GM12873 (cell line): ENCODE data around the gene PDCD6IP.

Source experiments
- TF ChIP-seq, protein P1 (sequence below): IDR thresholded peaks from 2 replicates; pipeline ENCODE4 v1.5.1; 2012; ENCODE audit warnings: low read depth, mild to moderate bottlenecking, moderate library complexity, low read length, control low read depth; ENCODE audit not compliant: insufficient read depth; ENCODE audit errors: missing control alignments

The PDCD6IP gene

DNA sequence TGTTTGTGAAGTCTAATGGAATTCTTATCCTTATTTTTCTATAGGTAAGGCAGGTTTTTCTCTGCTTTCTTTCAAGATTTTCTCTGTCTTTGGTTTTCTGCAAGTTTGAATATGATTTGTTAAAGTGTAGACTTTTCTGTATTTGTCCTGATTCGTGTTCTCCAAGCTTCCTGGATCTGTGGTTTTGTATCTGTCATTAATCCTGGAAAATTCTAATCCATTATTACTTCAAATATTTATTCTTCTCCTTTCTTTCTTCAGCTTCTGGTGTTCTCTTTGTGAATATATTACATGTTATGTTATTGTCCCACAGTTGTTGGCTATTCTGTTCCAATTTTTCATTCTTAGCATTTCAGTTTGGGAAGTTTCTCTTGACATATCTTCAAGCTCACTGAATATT is 76.4 kb downstream of the PDCD6IP start:
- TF ChIP-seq, protein P1, sequence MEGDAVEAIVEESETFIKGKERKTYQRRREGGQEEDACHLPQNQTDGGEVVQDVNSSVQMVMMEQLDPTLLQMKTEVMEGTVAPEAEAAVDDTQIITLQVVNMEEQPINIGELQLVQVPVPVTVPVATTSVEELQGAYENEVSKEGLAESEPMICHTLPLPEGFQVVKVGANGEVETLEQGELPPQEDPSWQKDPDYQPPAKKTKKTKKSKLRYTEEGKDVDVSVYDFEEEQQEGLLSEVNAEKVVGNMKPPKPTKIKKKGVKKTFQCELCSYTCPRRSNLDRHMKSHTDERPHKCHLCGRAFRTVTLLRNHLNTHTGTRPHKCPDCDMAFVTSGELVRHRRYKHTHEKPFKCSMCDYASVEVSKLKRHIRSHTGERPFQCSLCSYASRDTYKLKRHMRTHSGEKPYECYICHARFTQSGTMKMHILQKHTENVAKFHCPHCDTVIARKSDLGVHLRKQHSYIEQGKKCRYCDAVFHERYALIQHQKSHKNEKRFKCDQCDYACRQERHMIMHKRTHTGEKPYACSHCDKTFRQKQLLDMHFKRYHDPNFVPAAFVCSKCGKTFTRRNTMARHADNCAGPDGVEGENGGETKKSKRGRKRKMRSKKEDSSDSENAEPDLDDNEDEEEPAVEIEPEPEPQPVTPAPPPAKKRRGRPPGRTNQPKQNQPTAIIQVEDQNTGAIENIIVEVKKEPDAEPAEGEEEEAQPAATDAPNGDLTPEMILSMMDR = no peak

DNA sequence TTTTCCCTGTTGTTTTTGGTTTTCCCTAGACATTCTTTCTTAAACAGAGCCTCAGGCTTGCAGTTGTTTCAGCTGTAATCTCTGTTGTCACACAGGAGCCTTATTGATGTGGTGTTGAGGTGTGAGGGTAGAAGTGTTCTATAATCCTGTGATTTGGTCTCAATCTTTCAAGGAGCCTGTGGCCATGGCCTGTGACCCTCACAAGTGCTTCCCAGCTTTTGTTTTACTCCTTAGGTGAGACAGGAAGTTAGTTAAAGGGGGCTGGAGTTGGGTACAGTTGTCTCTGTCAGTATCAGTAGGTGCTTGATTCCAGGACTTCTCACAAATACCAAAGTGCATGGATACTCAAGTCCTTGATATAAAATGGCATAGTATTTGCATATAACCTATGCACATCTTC is 77.2 kb downstream of the PDCD6IP start:
- TF ChIP-seq, protein P1 = no peak

DNA sequence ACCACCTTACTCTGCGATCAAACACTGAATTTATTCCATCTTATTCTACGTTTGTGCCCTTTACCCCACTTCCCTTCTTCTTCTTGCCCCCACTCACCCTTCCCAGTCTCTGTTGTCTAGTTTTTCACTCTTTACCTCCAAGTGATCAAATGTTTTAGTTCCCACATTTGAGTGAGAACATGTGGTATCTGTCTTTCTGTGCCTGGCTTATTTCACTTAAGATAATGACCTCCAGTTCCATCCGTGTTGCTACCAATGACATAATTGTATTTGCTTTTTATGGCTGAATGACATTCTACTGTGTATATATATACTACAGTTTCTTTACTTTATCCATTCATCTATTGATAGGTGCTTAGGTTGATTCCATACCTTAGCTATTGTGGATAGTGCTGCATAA is 78.8 kb downstream of the PDCD6IP start:
- TF ChIP-seq, protein P1 = no peak

DNA sequence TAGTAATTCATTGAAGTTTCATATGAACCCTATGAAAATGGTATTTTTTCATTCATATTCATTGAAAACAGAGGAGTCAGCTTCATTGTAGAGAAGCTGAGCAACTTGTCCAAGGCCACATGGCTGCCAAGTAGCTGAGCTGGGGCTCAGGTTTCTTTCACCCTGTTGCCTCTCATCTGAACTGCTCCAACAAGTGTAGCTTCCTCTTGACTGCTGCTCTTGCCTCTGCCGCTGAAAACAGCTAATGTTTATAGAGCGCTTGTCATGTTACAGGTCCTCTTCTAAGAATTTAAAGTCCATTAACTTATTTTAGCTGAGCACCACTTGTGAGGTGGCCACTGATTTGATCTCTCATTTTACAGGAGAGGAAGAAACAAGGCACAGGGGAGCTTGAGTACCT is 81.1 kb downstream of the PDCD6IP start:
- TF ChIP-seq, protein P1 = no peak

DNA sequence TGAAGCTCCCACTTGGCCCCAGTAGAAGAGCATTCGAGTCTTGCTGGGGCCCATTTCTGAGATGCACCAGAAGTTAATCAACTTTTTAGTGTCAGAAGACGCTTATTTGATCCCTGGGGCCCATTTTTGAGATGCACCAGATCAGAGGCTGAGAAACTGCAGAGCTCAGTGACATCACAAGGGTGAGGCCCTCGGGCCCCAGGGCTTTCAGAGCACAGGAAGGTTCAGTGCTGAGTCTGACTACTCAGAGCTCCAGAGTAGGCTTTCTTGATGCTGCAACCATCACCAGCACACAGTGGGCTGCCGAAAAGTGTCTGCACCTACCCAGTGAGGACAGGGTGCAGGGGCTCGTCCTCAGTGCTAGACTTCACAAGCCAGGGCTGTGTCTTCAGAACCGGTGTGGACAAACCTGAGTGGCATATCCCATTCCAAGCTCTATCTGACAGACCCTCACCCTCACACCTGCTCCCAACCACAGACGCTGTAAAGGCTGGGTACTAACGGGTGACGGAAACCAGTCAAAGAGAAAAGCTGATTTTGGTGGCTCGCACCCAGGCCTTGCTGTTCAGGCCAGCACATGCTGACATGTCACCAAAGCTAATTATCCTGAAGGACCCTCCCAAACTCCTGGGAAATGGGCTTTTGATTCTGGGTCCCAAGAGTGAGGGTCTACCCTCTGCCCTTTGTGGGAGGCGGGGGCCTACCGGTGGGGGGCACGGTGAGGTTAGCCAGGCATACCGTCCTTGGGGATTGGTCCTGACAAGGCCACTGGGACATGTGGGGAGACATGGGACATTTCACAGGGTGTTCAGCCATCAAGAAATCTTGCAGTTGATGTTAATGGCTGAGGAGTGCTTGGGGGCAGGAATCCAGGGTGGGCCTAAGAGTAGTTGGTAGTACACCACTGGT is 83.0 kb downstream of the PDCD6IP start:
- TF ChIP-seq, protein P1 = no peak

DNA sequence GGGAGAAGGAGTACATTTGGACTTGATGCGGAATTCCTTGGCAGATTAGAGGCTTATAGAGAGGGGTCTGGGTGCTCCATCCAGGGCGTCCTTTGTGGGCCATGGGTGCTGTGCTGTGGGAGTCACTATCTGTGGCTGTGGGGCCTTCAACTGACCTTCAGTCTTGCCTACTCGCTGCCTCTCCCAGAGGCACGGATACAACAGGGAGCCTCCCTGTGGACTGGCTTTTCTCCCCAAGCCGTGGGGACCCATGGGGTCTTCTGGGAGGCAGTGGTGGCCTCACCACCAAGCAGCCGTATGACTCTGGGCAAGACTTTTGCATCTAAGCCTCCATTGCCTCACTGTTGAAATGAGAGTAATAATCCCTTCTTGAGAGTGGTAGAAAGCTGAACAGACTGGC is 83.9 kb downstream of the PDCD6IP start:
- TF ChIP-seq, protein P1 = no peak

DNA sequence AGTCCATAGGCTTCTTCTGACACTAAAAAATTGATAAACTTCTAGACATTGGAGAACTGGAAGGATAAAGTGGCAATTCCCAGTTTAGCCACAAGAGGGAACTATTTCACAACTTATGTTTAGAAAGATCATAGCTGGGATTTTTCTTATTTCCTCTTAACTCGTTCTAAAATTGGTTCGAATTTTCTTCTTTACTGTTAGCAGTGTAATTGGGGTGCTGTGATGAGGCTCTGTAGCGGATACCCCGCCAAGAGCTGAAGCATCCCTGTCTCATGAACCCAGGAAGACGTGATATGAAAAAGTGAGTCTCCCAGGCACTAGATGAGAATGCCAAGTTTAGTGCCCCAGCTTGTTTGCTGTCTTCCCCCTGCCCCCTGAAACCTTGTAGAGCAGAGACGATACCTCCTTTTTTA is 85.1 kb downstream of the PDCD6IP start:
- TF ChIP-seq, protein P1 = peak; percentile 70
